OCI-M1 (cell line): ENCODE measurements around the gene KAT6B.
A peak's percentile ranks its signal among the peaks of the same experiment; 100 is the strongest.

Experiments used
- DNase-seq: peaks from one replicate; lab custom pipeline; 2025; lab: John Stamatoyannopoulos, UW

Gene KAT6B

GRCh38 chr10:74988054-74988775, 161.8 kb downstream of the KAT6B start:
- DNase-seq = no peak

GRCh38 chr10:74988832-74989561, 162.6 kb downstream of the KAT6B start:
- no peak for DNase-seq

DNA sequence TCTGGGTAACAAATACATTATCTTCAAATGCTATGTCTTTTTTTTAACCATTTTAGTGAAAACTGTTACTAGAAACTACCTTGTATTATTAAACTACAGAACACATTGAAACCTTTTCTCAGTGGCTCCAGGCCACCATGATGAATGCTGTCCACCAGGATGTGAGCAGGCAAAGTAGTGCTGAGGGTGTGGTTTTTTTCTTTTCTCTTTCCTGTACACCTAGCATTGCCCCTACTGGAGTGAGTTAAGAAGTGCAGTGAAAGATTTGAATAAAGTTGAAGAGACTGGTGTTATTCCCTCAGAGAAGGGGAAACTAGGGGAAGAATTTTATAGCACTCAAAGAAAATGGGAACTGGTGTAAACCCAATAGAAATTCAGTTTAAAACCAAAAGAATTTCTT, 165.0 kb downstream of the KAT6B start:
- DNase-seq = peak; percentile 73

- no peak for DNase-seq
These were observed 165.7 kb downstream of the KAT6B start for GRCh38 chr10:74992068-74992467.

DNA sequence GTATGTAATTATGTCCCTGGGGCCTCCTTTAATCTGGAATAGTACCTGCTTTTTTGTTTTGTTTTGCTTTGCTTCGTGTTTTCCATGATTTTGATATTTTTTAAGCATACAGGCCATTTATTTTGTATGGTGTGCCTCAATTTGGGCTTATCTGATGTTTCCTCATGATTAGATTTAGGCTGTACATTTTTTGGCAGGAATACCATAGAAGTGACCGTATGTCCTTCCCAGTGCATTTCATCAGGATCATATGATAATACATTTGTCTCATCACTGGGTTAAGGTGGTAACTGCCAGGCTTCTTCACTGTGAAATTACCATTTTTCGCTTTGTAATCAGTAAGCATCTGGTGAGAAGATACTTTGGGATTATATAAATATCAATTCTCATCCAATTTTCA, 167.2 kb downstream of the KAT6B start:
- no peak for DNase-seq

- DNase-seq = no peak
These were observed 168.5 kb downstream of the KAT6B start for GRCh38 chr10:74994854-74995253.

GRCh38 chr10:74995806-74996205, 169.4 kb downstream of the KAT6B start:
- DNase-seq = no peak

DNA sequence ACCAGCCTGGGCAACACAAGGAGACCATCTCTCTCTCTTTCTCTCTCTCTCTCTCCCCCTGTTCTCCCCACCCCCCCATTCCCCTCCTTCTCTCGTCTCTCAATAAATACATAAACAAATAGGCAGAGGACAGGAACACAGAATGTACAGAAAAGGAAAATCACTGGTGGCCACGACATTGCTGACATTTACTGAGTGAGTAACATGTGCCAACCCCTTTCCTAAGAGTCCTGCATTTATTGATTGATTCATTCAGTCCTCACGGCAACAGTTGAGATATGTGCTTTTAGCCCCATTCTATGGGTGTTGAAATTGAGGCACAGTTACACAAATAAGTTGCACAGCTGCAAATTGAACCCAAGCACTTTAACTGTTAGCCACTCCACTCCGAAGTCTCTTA, 170.8 kb downstream of the KAT6B start:
- DNase-seq = no peak

- DNase-seq = no peak
These were observed 174.4 kb downstream of the KAT6B start for GRCh38 chr10:75000748-75001321.

DNA sequence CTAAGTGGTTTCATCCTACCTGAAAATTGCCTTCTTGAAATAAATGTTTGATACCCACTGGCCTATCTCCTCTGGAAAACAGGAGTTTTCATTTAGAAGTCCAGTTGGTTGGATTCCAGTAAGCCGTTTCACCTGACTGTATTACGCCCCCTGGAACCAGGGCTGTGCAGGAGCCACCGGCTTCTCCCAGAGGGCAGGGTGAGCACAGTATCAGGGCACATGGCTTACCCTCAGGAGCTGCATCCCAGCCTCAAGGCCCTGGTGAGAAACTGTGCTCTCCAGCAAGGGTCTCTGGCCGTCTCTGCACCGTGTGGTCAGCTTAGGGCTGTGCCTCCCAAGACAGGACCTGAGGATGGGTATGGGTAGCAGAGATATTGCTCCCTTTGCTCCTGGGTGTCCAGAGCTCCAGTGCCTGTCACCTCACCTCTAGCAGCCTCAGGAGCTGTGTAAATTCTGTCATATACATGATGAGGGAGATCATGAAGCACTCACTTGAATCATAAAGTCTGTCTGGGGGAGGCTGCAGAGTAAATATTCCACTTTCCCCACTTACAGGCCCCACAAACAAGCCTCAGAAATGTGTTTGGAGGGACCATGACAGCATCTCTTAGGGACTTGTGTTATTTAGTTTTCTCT, 175.4 kb downstream of the KAT6B start:
- no peak for DNase-seq

- no peak for DNase-seq
These were observed 175.9 kb downstream of the KAT6B start for GRCh38 chr10:75002351-75002725.

GRCh38 chr10:75002967-75003594, 176.7 kb downstream of the KAT6B start:
- DNase-seq = no peak

GRCh38 chr10:75003891-75004290, 177.5 kb downstream of the KAT6B start:
- DNase-seq = no peak

- DNase-seq = no peak
These were observed 181.2 kb downstream of the KAT6B start for GRCh38 chr10:75007646-75008045.

- no peak for DNase-seq
These were observed 182.6 kb downstream of the KAT6B start for GRCh38 chr10:75008952-75009351.

GRCh38 chr10:75009426-75009825, 183.0 kb downstream of the KAT6B start:
- DNase-seq = no peak

GRCh38 chr10:75010373-75010772, 184.0 kb downstream of the KAT6B start:
- DNase-seq = no peak

GRCh38 chr10:75011221-75011620, 184.8 kb downstream of the KAT6B start:
- DNase-seq = no peak

- no peak for DNase-seq
These were observed 186.1 kb downstream of the KAT6B start for GRCh38 chr10:75012471-75012870.

DNA sequence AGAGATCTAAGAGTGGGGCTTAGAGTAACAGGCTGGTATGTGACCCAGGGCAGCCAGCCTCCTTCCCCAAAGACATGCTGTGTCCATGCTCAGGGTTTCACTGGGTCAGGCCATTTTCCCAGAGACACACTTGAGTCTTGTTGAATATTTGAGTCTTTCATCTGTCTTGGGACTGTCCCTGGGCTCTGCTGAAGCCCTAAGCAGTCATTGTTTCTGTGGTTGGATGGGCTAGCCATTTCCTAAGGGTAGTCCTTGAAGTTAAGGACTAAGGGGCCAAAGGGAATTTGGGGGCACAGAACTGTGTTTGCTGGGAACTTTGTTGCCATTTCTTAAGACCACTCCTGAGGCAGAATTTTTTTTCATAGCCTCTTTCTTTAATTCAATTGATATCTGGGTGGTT, 186.6 kb downstream of the KAT6B start:
- DNase-seq = no peak

- DNase-seq = no peak
These were observed 187.1 kb downstream of the KAT6B start for GRCh38 chr10:75013522-75013921.

GRCh38 chr10:75014516-75015230, 188.3 kb downstream of the KAT6B start:
- no peak for DNase-seq
